GM19455 (cell line): Measurements from ENCODE around the gene TRIM14.
A peak's percentile ranks its signal among the peaks of the same experiment; 100 is the strongest.
"Not testable (repeated sequence)": the region's sequence is repeated elsewhere in the genome, so short reads cannot be mapped to it uniquely, and the experiment has no call there.

Experiments used
- ATAC-seq: cut with Tn5 transposase; IDR thresholded peaks from one replicate; pipeline ENCODE4 v1.9.1; 2021; ENCODE audit not compliant: unreplicated experiment

TRIM14 gene

GRCh38 chr9:98142925-98143481, 24.0 kb upstream of the TRIM14 start:
- no peak for ATAC-seq

GRCh38 chr9:98142182-98142907, 23.3 kb upstream of the TRIM14 start:
- ATAC-seq: no peak

- no peak for ATAC-seq
Measured at GRCh38 chr9:98140503-98140902, 21.5 kb upstream of the TRIM14 start.

- ATAC-seq: no peak
Measured at GRCh38 chr9:98136489-98136888, 17.5 kb upstream of the TRIM14 start.

- ATAC-seq: no peak
Measured at GRCh38 chr9:98135938-98136337, 16.9 kb upstream of the TRIM14 start.

GRCh38 chr9:98135558-98135934, 16.5 kb upstream of the TRIM14 start:
- ATAC-seq: no peak

GRCh38 chr9:98134702-98135557, 15.9 kb upstream of the TRIM14 start:
- ATAC-seq: no peak

GRCh38 chr9:98132806-98133631, 14.0 kb upstream of the TRIM14 start:
- no peak for ATAC-seq

- no peak for ATAC-seq
Measured at GRCh38 chr9:98132158-98132557, 13.1 kb upstream of the TRIM14 start.

GRCh38 chr9:98130576-98131228, 11.7 kb upstream of the TRIM14 start:
- ATAC-seq: no peak

- not testable (repeated sequence) for ATAC-seq
Measured at GRCh38 chr9:98130060-98130459, 11.0 kb upstream of the TRIM14 start.

GRCh38 chr9:98129451-98129881, 10.4 kb upstream of the TRIM14 start:
- ATAC-seq: no peak

- no peak for ATAC-seq
Measured at GRCh38 chr9:98128316-98128715, 9.3 kb upstream of the TRIM14 start.

GRCh38 chr9:98127226-98127625, 8.2 kb upstream of the TRIM14 start:
- ATAC-seq: no peak

- no peak for ATAC-seq
Measured at GRCh38 chr9:98124637-98125426, 5.8 kb upstream of the TRIM14 start.

- not testable (repeated sequence) for ATAC-seq
Measured at GRCh38 chr9:98124091-98124490, 5.1 kb upstream of the TRIM14 start.

- ATAC-seq: no peak
Measured at GRCh38 chr9:98121058-98121457, 2.0 kb upstream of the TRIM14 start.

GRCh38 chr9:98120476-98120875, 1.5 kb upstream of the TRIM14 start:
- no peak for ATAC-seq

- ATAC-seq: peak; percentile 39
Measured at GRCh38 chr9:98117984-98118639, 910 bp downstream of the TRIM14 start.
